Measurements from ENCODE around the gene ACVRL1. TPM values are rescaled to one million over a fixed set of nuclear protein-coding genes. Genes with fewer than 3 reads are reported as not detected.

Gene ACVRL1
- total RNA-seq = 39.7 and 174 TPM in 2 replicates

DNA sequence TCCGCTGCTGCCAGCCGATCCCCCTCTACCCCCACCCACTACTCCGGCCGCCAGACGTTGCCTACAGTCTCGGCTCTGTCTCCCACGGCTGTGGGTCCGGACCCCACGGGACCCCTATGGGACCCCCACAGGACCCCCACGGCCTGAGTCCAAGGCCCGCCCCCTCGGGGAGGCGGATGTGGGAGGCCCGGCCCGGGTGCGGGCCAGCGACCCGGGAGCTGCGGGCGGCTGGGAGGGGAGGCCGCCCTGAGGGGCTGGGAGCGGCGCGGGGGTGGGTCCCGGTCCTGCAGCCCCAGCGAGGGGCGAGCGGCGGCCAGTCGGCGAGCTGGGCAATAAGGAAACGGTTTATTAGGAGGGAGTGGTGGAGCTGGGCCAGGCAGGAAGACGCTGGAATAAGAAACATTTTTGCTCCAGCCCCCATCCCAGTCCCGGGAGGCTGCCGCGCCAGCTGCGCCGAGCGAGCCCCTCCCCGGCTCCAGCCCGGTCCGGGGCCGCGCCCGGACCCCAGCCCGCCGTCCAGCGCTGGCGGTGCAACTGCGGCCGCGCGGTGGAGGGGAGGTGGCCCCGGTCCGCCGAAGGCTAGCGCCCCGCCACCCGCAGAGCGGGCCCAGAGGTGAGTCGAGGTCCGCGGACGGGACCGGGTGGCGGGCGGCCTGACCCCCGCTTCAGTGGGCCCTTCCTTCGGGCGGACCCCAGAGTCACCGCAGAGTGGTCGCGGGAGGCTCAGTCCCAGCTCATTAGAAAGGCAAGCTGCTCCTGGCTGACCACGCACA is at the start of gene ACVRL1:
Gene ACVRL1, plus strand, starts transcription at position 422 of the 773 bp plus-strand sequence. CDS start 4,971 bp downstream, outside the sequence.

DNA sequence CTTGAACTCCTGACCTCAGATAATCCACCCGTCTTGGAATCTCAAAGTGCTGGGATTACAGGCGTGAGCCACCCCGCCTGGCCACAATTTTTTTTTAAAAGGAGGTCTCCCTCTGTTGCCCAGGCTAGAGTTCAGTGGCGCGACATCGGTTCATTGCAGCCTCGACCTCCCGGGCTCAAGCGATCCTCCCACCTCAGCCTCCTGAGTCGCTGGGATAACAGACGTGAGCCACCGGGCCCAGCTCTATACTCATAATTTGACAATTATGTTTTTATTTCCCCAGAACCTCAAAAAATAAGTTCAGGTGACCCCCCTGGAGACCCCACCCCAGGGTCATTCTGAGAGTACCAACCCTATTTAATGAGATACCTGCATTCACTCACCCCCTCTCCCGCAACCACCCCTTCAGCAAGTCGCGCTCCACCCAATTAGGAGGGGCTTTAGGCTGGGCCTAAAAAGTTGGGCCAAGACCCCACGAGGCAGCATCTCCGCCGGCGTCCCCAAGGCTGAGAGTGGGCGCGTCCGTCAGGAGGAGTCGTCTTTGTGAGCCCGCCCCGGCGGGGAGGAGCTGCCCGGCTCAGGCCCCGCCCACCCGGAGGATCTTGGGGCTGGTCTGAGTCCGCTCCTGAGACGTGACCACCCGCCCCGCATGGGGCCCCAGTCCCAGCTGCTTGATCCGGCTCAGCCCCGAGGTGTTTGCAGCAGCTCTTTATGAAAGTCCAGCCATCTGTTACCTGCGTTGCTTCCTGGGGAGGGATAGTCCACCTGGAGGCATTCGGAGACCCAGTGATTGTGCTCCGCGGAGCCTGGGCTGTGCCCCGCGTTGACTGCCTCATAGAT is 19.6 kb upstream of the ACVRL1 start, which contains the start of gene ANKRD33:
Gene ANKRD33, plus strand, starts transcription at position 628 of the 840 bp plus-strand sequence. Its CDS starts 84 bp downstream, at position 712.

DNA sequence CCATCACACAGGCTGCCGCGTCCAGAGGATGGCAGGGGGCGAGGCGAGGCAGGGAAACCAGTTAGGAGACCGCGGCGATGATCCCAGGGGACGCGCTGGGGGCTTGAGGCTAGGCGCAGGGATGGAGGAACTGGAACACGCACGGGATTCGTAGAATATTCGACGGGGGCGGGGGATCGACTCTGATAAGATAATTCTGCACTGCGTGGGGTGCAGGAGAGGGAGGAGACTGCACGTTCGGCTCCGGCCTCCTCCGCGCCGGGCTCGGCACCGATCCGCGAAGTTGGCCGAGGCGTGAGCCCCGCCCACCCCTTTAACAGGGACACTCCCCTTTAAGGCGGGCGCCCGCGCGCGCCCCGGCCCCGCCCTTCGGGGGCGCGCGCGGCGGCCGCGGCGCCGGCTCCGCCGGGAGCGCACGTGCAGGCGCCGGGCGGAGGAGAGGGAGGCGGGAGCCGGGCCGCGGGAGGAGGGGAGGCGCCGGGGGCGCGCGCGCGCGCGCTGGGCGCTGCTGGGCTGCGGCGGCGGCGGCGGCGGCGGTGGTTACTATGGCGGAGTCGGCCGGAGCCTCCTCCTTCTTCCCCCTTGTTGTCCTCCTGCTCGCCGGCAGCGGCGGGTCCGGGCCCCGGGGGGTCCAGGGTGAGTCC is 44.0 kb downstream of the ACVRL1 start, which contains the start of gene ACVR1B:
Gene ACVR1B, plus strand, starts transcription at position 501 of the 644 bp plus-strand sequence. Its CDS starts 45 bp downstream, at position 546.

Other genes starting within 250 kb of the ACVRL1 start
- gene FIGNL2, start 58.8 kb upstream of the ACVRL1 start, total RNA-seq = 0.13 and 0.32 TPM in 2 replicates
- gene ANKRD33, start 19.4 kb upstream of the ACVRL1 start, total RNA-seq = 0.13 and 0.24 TPM in 2 replicates
- 9.1 and 18.8 TPM in 2 replicates for gene ACVR1B, start 44.2 kb downstream of the ACVRL1 start, total RNA-seq
- 4.5 and 19.5 TPM in 2 replicates for gene TAMALIN, start 99.4 kb downstream of the ACVRL1 start, total RNA-seq
- 11.5 and 66.0 TPM in 2 replicates for gene NR4A1, start 143.9 kb downstream of the ACVRL1 start, total RNA-seq
- gene ATG101, start 162.5 kb downstream of the ACVRL1 start, total RNA-seq = 40.4 and 85.7 TPM in 2 replicates
- gene SMIM41, start 172.2 kb downstream of the ACVRL1 start, total RNA-seq = 0.13 and 50.8 TPM in 2 replicates